Measurements from ENCODE around the gene RUFY1.

GRCh38 chr5:179614745-179615144, 64.4 kb downstream of the RUFY1 start:
- TF ChIP-seq CTCF (conservative IDR thresholded peaks at IDR 0.05; ENCODE audit: low read depth, low read length): no peak
- no peak for TF ChIP-seq EZH2 (IDR thresholded peaks at IDR 0.05; ENCODE audit: borderline replicate concordance, low read depth, low read length, poor library complexity, severe bottlenecking)

Measured in A673 (cell line).